ENCODE data around the gene RPL7L1. TPM values are rescaled to one million over a fixed set of nuclear protein-coding genes. Genes with fewer than 3 reads are reported as not detected.

RPL7L1 gene
- total RNA-seq, 1 donor = 128 TPM

DNA sequence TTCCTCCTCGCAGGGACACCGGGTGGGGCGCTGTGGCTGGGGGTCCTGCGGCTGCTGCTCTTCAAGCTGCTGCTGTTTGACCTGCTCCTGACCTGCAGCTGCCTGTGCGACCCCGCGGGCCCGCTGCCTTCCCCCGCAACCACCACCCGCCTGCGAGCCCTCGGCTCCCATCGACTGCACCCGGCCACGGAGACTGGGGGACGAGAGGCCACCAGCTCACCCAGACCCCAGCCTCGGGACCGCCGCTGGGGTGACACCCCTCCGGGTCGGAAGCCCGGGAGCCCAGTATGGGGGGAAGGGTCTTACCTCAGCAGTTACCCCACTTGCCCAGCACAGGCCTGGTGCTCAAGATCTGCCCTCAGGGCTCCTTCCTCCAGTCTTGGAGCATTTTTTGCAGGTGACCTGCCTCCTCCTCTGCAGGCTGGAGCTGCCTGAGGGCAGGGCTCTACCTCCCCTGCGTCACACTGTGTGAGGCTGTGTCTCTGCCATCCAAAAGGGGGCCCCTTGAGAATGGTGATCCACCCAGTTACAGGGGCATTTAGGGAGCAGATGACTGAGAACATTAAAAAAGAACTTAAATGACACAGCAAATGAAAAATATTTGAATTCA lies 45.9 kb downstream of the RPL7L1 start:
- Histone ChIP-seq H3K36me3 (ENCODE audit: insufficient read depth, low read length) (no peaks in the 10 kb centered on the region), H3K4me2 (ENCODE audit: insufficient read depth, low read length) (no peak overlapping the region), H4K20me1 (ENCODE audit: insufficient read depth, low read length) (no peaks in the 10 kb centered on the region), H3K9me3 (ENCODE audit: low read depth, low read length) (no peaks in the 10 kb centered on the region), H2AFZ (ENCODE audit: low read length) (no peak overlapping the region), H3K79me2 (ENCODE audit: insufficient read depth, low read length) (peaks cover under 1% of the 10 kb centered on the region), H3K27ac (ENCODE audit: low read depth, low read length) (no peak overlapping the region), H3K27me3 (ENCODE audit: insufficient read depth, low read length) (no peaks in the 10 kb centered on the region), H3K4me1 (ENCODE audit: insufficient read depth, low read length) (peaks cover 3% of the 10 kb centered on the region), H3K4me3 (ENCODE audit: insufficient read depth, low read length) (no peak overlapping the region)
- no peak for DNase-seq (ENCODE audit: insufficient read length, low spot score, missing footprints)
- TF ChIP-seq CTCF (IDR thresholded peaks at IDR 0.05; ENCODE audit: extremely low read depth, low read depth, low read length) = no peak

- H3K4me1 ChIP-seq (ENCODE audit: insufficient read depth, low read length) = peaks cover 12% of the 10 kb centered on the region
- H3K79me2 ChIP-seq (ENCODE audit: insufficient read depth, low read length) = peaks cover 38% of the 10 kb centered on the region
- peaks cover under 1% of the 10 kb centered on the region for H3K36me3 ChIP-seq (ENCODE audit: insufficient read depth, low read length)
- H2AFZ ChIP-seq (ENCODE audit: low read length) = peak within 1 kb of the TSS; percentile 94
- no peaks in the 10 kb centered on the region for H3K27me3 ChIP-seq (ENCODE audit: insufficient read depth, low read length)
- DNase-seq (ENCODE audit: insufficient read length, low spot score, missing footprints) = peak; percentile 99
- peak within 1 kb of the TSS; percentile 91 for H3K4me2 ChIP-seq (ENCODE audit: insufficient read depth, low read length)
- no peak for TF ChIP-seq CTCF (IDR thresholded peaks at IDR 0.05; ENCODE audit: extremely low read depth, low read depth, low read length)
- H3K27ac ChIP-seq (ENCODE audit: low read depth, low read length) = peak within 1 kb of the TSS; percentile 91
- peaks cover 3% of the 10 kb centered on the region for H4K20me1 ChIP-seq (ENCODE audit: insufficient read depth, low read length)
- H3K9me3 ChIP-seq (ENCODE audit: low read depth, low read length) = no peaks in the 10 kb centered on the region
- H3K4me3 ChIP-seq (ENCODE audit: insufficient read depth, low read length) = peak within 1 kb of the TSS; percentile 88
Measured at GRCh38 chr6:42928986-42929820, 49.8 kb downstream of the RPL7L1 start, which contains the start of gene CNPY3. Gene CNPY3, plus strand, starts transcription at chr6:42929480. Its CDS starts 91 bp downstream, at chr6:42929571.

DNA sequence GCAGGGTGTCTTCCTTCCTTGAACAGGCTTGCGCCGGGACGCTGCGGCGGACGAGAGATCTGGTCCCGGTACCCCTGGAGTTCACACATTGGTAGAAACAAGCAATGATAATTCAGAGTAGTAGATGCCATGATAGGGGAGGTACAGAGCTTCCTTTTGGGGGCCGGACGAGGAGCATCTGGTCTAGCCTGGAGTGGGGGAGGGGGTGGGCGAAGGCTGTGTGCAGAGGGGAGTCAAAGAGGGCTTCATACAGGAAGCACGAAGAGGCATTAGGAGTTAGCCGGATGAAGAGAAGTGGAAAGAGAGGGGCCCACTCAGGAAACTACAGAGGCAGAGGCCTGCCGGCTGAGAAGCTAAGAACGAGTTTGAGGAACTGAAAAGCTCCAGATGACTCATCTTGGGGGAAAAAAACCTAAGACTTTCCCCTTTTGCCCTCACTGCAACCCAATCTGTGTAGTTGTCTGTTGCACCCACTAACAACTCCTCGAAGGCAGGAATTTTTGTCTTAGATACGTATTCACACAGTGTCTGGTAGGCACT lies 50.5 kb downstream of the RPL7L1 start:
- Histone ChIP-seq H3K9me3 (ENCODE audit: low read depth, low read length) (no peaks in the 10 kb centered on the region), H2AFZ (ENCODE audit: low read length) (peak overlapping the region; percentile 94), H3K4me3 (ENCODE audit: insufficient read depth, low read length) (peak overlapping the region; percentile 88), H3K27me3 (ENCODE audit: insufficient read depth, low read length) (no peaks in the 10 kb centered on the region), H4K20me1 (ENCODE audit: insufficient read depth, low read length) (peaks cover 3% of the 10 kb centered on the region), H3K4me2 (ENCODE audit: insufficient read depth, low read length) (peak overlapping the region; percentile 91), H3K27ac (ENCODE audit: low read depth, low read length) (peak overlapping the region; percentile 91), H3K79me2 (ENCODE audit: insufficient read depth, low read length) (peaks cover 41% of the 10 kb centered on the region), H3K4me1 (ENCODE audit: insufficient read depth, low read length) (peaks cover 12% of the 10 kb centered on the region), H3K36me3 (ENCODE audit: insufficient read depth, low read length) (peaks cover 7% of the 10 kb centered on the region)
- TF ChIP-seq CTCF (IDR thresholded peaks at IDR 0.05; ENCODE audit: extremely low read depth, low read depth, low read length) = no peak
- peak; percentile 87 for DNase-seq (ENCODE audit: insufficient read length, low spot score, missing footprints)

GRCh38 chr6:42932412-42932811 lies 53.0 kb downstream of the RPL7L1 start:
- peaks cover 17% of the 10 kb centered on the region for H3K36me3 ChIP-seq (ENCODE audit: insufficient read depth, low read length)

More at GRCh38 chr6:42932412-42932811, 53.0 kb downstream of the RPL7L1 start:
- Histone ChIP-seq H3K4me2 (ENCODE audit: insufficient read depth, low read length) (no peak overlapping the region), H3K27ac (ENCODE audit: low read depth, low read length) (no peak overlapping the region), H3K4me3 (ENCODE audit: insufficient read depth, low read length) (no peak overlapping the region), H3K79me2 (ENCODE audit: insufficient read depth, low read length) (peaks cover 46% of the 10 kb centered on the region), H2AFZ (ENCODE audit: low read length) (no peak overlapping the region), H3K9me3 (ENCODE audit: low read depth, low read length) (no peaks in the 10 kb centered on the region), H4K20me1 (ENCODE audit: insufficient read depth, low read length) (peaks cover 3% of the 10 kb centered on the region), H3K4me1 (ENCODE audit: insufficient read depth, low read length) (peaks cover 12% of the 10 kb centered on the region), H3K27me3 (ENCODE audit: insufficient read depth, low read length) (no peaks in the 10 kb centered on the region)
- DNase-seq (ENCODE audit: insufficient read length, low spot score, missing footprints) = peak; percentile 13
- no peak for TF ChIP-seq CTCF (IDR thresholded peaks at IDR 0.05; ENCODE audit: extremely low read depth, low read depth, low read length)

Measured in osteoblast (primary cell).